Peyer's patch (tissue), 4 donors: ENCODE results near the gene IP6K1. TPM values are rescaled to one million over a fixed set of nuclear protein-coding genes. Genes with fewer than 3 reads are reported as not detected.

Experiments used
- DNase-seq, 3 donors: peaks; one replicate each; pipeline ENCODE4 v3.0.0-alpha.2; 2017 to 2019
- H3K27ac ChIP-seq, 4 donors: fragments of 200-600 bp; sonication (generic); one replicate each; pipeline ENCODE4 v1.5.1; 2016 to 2019
- H3K27me3 ChIP-seq, 2 donors: fragments of 200-600 bp; sonication (generic); one replicate each; pipeline ENCODE4 v1.5.1; 2019
- H3K36me3 ChIP-seq, 3 donors: fragments of 200-600 bp; sonication (generic); one replicate each; pipeline ENCODE4 v1.5.1; 2016 to 2019
- H3K4me1 ChIP-seq, 4 donors: fragments of 200-600 bp; sonication (generic); one replicate each; pipeline ENCODE4 v1.5.1; 2016 to 2019
- H3K4me3 ChIP-seq, 4 donors: fragments of 200-600 bp; sonication (generic); 1 replicate in 3 of 4; 2 replicates in 1 of 4; pipeline ENCODE4 v1.5.1; 2016 to 2019; ENCODE audit warnings: mild to moderate bottlenecking in 1 of 4
- H3K9me3 ChIP-seq, 4 donors: fragments of 200-600 bp; sonication (generic); one replicate each; pipeline ENCODE4 v1.5.1; 2016 to 2019; ENCODE audit warnings: mild to moderate bottlenecking in 1 of 4
- CTCF ChIP-seq, 6 experiments: fragments of 450-650 bp in 4 of 6; fragments of 200-600 bp in 2 of 6; sonication (generic) in 1 of 6; IDR thresholded peaks; one replicate each; pipeline ENCODE4 v1.5.1; 2017 to 2019; ENCODE audit warnings: antibody characterized with exemption in 6 of 6, mild to moderate bottlenecking in 3 of 6, moderate library complexity in 1 of 6
- POLR2A ChIP-seq, 2 donors: fragments of 450-650 bp; IDR thresholded peaks; one replicate each; pipeline ENCODE4 v1.5.1; 2017; ENCODE audit warnings: antibody characterized with exemption in 2 of 2, mild to moderate bottlenecking in 2 of 2, moderate library complexity in 2 of 2
- total RNA-seq, 4 donors: library from RNA; depleted of rRNA; stranded (reverse); fragments of >200 nt; gene quantifications; one replicate each; pipeline ENCODE4 v1.1.0, GENCODE V29; 2016

Gene IP6K1
- total RNA-seq, 4 donors from 2014 or later = 30.6 to 56.1 (median 46.8) TPM

- Histone ChIP-seq H3K27me3 (no peaks in the 10 kb centered on the region), H3K36me3 (peaks cover 0 to 51% (median 0%) of the 10 kb centered on the region in 3 donors), H3K9me3 (no peaks in the 10 kb centered on the region), H3K4me3 (peak overlapping the region; percentile 83 to 99 (median 98)), H3K4me1 (peaks cover 3 to 63% (median 11%) of the 10 kb centered on the region in 4 donors), H3K27ac (peak overlapping the region; percentile 96 to 100 (median 98))
- TF ChIP-seq CTCF (IDR thresholded peaks at IDR 0.05) (no peak), POLR2A (IDR thresholded peaks at IDR 0.05) (no peak)
- DNase-seq = peak; percentile 34 to 61 (median 57)
These were observed 61.8 kb downstream of the IP6K1 start for GRCh38 chr3:49724586-49724985.

DNA sequence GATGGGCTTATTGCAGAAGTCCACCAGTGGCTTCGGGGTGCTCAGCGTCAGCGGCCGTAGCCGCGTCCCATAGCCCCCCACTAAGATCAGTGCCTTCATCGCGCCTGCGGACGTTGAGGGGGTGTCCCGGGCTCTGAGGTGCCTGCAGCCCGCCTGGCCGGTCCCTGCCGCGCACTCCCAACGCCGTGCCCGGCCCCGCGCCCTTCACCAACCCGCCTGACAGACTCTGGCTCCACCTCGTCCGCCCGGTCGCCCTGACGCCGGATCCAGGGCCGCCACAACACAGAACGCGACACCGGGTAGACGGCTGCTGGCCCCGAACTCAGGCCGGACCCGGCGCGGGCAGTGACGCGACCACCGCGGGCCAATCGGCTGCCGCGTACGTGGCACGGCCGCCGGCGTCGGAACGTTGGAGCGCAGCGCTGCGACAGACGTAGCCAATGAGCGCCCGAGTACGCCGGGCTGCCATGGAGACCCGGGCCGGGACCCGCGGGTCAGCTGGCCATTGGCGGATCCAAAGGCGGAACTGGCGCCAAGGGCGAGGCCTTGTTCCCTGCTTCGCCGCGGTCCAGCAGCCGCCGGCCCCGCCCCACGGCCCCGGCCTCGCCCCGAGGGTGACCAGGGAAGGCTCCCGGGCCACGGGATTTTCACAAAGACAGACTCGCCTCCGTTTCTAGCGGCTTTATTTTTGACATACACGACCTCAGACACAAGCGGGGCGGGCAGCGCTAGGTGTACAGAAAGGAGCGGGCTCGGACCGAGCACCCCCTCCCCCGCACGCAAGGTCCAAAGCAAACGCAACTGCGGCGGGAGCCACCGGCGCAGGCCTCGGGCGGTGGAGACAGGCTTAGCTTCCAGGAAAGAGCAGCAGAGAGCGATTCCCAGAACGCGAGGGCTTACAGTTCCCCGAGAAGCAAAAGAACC is 62.5 kb downstream of the IP6K1 start, which contains the start of gene GMPPB:
Gene GMPPB (minus strand): TSS at position 324 of the 924 bp plus-strand sequence. CDS start 225 bp downstream, at position 99.
- Histone ChIP-seq H3K4me3 (peak within 1 kb of the TSS; percentile 83 to 99 (median 98)), H3K4me1 (peaks cover 3 to 66% (median 13%) of the 10 kb centered on the region in 4 donors), H3K27me3 (no peaks in the 10 kb centered on the region), H3K9me3 (no peaks in the 10 kb centered on the region), H3K27ac (peak within 1 kb of the TSS; percentile 96 to 100 (median 98)), H3K36me3 (peaks cover 0 to 44% (median 0%) of the 10 kb centered on the region in 3 donors)
- TF ChIP-seq CTCF (IDR thresholded peaks at IDR 0.05) (no peak), POLR2A (IDR thresholded peaks at IDR 0.05) (peak; percentile 61 to 80)
- peak; percentile 95 to 99 (median 98) for DNase-seq

- H3K27ac ChIP-seq = peak overlapping the region; percentile 96 to 100 (median 98)
- H3K27me3 ChIP-seq = no peaks in the 10 kb centered on the region
These were observed 63.1 kb downstream of the IP6K1 start for GRCh38 chr3:49723296-49723627.

DNA sequence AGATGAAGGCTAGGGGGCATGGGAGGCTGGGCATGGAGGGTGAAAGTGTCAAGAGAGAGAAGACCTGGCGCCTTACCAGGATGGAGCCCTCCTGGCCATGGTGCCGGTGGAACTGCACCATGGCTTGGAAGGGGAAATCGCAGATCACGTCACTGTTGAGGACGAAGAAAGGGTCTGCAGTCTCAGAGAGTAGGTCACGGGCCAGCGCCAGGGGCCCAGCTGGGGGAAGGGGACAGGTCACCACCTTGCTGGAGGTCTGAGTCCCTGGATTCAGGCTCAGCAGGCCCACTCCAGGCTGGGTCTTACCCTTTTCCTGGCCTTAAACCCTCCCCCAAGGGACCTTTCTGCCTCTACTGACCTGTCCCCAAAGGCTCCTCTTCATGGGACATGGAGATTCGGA is 63.4 kb downstream of the IP6K1 start:
- H3K27ac ChIP-seq = peak overlapping the region; percentile 96 to 100 (median 98)
- H3K36me3 ChIP-seq = peaks cover 0 to 37% (median 0%) of the 10 kb centered on the region in 3 donors
- no peak for TF ChIP-seq CTCF (IDR thresholded peaks at IDR 0.05)
- no peak for TF ChIP-seq POLR2A (IDR thresholded peaks at IDR 0.05)
- H3K27me3 ChIP-seq = no peaks in the 10 kb centered on the region
- H3K9me3 ChIP-seq = no peaks in the 10 kb centered on the region
- DNase-seq = no peak
- peak overlapping the region; percentile 83 to 99 (median 98) for H3K4me3 ChIP-seq
- peaks cover 3 to 75% (median 15%) of the 10 kb centered on the region in 4 donors for H3K4me1 ChIP-seq

More at GRCh38 chr3:49723296-49723627, 63.1 kb downstream of the IP6K1 start:
- H3K36me3 ChIP-seq = peaks cover 0 to 40% (median 0%) of the 10 kb centered on the region in 3 donors
- TF ChIP-seq CTCF (IDR thresholded peaks at IDR 0.05) (no peak), POLR2A (IDR thresholded peaks at IDR 0.05) (peak in 1 of 2 donors; percentile 40)
- DNase-seq = peak; percentile 74 to 90 (median 90)
- H3K4me3 ChIP-seq = peak overlapping the region; percentile 83 to 99 (median 98)
- H3K9me3 ChIP-seq = no peaks in the 10 kb centered on the region
- peaks cover 3 to 73% (median 15%) of the 10 kb centered on the region in 4 donors for H3K4me1 ChIP-seq

GRCh38 chr3:49721896-49722781 is 64.2 kb downstream of the IP6K1 start:
- Histone ChIP-seq H3K4me3 (peak overlapping the region in 1 of 4 donors; percentile 98), H3K27ac (peak overlapping the region in 3 of 4 donors; percentile 98 to 100 (median 99)), H3K27me3 (no peaks in the 10 kb centered on the region), H3K36me3 (peaks cover 0 to 30% (median 0%) of the 10 kb centered on the region in 3 donors), H3K9me3 (no peaks in the 10 kb centered on the region), H3K4me1 (peaks cover 3 to 75% (median 15%) of the 10 kb centered on the region in 4 donors)
- DNase-seq = peak in 1 of 3 donors; percentile 47
- TF ChIP-seq POLR2A (IDR thresholded peaks at IDR 0.05) = no peak
- TF ChIP-seq CTCF (IDR thresholded peaks at IDR 0.05) = no peak
